HG03175 (cell line): Measurements from ENCODE around the gene SLC13A5.
"Not testable (repeated sequence)": the region's sequence is repeated elsewhere in the genome, so short reads cannot be mapped to it uniquely, and the experiment has no call there.

Source experiments
- ATAC-seq: cut with Tn5 transposase; IDR thresholded peaks from one replicate; pipeline ENCODE4 v1.9.1; 2021; ENCODE audit warnings: mild to moderate bottlenecking, moderate library complexity; ENCODE audit not compliant: unreplicated experiment

SLC13A5 gene

DNA sequence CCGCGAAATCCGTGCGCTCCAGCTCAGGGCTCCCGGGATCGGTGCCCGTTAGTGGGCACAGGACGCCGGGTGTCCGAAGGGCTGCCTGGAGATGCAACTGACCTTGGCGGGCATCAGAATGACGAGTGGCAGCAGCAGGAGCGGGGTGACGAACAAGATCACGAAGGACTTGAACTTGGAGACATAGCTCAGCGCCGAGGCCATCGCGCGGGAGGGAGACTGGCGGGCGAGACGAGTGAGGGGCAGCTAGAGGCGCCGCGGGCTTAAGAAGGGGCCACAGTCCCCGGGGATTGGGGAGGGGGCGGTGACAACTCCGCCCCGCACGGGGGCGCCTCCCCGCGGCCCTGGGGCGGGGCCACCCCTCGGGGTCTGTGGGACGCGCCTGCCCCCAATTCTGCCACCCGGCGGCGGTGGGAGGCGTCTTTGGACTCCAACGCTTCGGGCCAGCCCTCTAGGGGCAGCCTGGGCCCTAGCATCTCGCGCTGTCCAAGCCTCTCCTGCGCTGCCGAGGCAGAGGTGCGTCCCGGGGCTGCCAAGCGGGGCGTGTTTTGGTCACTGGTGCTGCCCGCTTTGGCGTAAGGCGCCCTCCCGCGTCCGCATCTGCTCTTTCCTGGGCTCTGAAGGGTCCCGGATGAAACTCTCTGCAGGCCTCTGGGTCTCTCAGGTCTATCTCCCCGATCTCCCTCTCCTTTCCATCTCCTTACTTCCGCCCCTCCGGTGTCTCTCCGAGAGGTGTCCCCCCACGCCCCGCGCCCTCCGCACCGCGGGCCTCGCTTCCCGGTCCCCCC, at the start of gene SLC13A5:
Gene SLC13A5, minus strand, starts transcription at position 240 of the 788 bp plus-strand sequence. Its CDS starts 36 bp downstream, at position 204.
- ATAC-seq, result no peak

DNA sequence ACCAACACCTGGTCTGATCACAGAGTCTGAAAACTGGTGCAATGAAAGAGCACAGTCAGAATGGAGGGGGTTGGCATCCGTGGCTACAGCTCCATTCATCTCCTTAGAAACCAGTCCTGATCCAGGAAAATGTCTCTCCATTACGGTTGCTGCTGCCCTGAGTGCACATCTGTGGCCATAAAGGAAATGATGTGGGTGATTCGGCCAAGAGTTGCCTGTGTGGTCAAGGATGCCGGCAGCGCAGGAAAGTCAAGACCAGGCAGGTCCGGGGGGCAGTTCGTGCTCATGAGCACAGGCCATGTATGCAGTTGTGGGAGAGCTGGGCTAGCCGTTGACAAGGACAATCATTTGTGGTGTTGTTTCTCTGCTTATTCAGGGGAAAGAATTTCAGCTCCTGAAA, 48.6 kb upstream of the SLC13A5 start:
- ATAC-seq, result no peak

DNA sequence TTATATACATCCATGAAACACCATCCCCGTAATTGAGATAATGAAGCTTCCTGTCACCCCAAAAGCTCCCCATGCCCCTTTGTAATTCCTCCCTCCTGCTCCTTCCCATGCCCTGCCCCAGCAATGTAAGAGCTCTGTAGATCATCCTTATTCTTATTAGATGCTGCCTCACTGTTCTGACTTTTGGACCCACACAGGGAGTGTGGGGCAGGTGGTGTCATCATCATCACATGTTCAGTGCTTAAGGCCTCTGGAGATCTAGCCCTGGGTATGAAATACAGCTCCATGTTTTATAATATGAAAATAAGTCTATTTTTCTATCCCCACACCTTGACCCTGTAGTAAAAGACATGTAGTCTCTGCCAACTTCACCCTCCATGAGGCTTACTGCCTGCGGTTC, 44.6 kb upstream of the SLC13A5 start:
- ATAC-seq, result no peak

DNA sequence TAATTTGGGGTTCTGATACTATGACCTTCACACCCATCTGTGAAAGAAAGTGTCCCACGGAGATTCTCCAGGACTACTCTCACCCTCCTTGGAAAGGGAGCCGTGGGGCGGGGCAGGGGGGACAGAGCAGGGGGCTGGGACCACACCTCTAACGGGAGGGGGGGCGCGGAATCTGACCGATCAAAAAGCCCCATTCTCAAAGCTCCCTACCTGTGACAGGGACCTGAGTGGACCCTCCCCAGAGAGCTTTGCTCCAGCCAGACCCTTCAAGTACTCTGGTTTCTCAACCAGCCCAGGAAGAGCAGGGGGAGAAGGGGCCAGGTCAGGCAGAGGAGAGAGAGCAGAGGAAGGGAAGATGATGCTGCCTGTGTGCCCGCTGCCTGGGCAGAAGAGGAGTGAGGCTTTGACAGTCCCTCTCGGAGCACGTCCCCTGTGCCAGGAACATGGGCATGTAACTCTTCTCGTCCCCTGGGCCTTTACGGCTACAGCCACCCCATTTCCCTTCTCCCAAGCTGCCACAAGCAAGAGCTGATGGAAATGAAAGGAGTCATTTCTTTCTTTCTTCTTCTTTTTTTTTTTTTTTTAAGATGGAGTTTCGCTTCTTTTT, 43.4 kb upstream of the SLC13A5 start:
- ATAC-seq, result peak; percentile 15

DNA sequence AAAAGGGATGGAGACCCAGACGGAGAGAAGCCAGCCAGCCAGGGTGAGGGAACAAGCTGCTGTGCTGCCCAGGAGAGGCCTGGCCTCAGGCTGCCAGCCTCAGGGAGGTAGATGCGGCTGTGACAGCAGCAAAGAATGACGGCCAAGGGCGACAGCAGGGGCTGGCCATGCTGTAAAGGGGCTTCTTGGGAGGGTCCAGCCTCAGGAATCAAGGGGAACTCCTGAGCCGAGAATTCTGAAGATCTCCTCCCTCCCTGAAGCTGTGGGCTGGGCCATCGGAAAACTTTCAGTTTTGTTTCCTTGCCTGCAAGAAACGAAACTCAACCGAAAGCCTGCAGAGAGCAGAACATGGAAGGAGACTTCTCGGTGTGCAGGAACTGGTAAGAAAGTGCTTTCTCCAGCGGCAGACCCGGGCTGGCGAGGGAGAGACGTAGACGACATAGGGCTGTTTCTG, 42.6 kb upstream of the SLC13A5 start, which contains the start of gene XAF1:
Gene XAF1, plus strand, starts transcription at position 316 of the 454 bp plus-strand sequence. Its CDS starts 33 bp downstream, at position 349.
- peak; percentile 72 for ATAC-seq

DNA sequence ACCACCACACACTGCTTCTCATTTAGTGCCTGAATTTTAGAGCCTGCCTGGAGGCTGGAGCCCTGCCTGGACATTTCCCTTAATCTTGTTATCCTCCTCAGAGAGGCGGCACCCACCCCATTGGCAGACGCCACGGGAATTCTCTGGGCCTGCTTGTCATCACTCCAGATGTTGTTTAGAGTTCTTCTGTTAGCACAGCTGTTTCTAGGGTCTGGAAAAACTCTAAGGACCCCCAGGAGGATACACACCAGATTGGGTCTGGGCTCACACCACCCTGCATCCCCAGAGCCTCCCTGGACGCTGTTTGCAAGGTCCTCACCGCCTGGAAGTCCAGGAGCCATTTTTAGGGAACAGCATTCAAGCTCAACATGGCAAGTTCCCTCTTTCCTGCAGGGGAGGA, 42.1 kb upstream of the SLC13A5 start:
- no peak for ATAC-seq

DNA sequence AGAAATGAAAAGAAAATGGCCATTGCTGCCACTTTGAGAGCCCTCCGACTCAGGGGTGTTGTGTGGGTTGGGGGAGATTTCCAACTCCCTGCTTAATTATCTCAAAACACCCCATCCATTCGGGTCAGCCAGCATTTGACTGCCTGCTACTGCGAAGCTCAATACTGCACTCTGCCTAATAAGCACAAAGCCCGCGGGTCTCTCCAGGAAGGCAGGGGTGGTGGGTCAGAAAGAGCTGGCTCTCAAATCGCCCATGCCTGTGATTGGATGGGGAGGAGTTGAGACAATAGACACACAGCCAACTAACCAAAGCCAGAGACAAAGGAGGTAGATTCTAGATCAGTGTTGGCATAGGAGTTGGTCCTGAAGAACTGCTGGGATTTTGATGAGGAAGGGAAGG, 40.4 kb upstream of the SLC13A5 start:
- ATAC-seq, result no peak

DNA sequence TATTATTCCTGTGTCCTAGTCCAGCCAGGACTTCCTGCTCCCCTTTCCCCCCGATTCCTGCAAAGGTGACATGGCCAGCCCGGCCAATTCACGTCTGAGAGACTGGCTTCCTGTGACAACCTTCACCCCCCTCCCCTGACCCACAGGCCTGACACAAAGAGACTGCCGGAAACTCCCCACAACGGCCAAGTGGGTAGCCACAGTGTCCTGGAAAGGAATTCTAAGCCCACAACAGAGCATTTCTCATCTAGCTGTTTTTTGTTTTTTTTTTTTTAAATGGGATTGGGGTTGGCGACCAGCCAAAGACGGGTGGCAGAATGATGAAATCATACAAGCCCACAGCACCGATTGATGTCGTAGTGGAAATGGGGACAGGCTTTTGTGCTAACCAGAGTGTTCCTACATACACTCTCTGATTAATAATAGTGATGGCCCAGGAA, 39.9 kb upstream of the SLC13A5 start:
- ATAC-seq, result no peak

DNA sequence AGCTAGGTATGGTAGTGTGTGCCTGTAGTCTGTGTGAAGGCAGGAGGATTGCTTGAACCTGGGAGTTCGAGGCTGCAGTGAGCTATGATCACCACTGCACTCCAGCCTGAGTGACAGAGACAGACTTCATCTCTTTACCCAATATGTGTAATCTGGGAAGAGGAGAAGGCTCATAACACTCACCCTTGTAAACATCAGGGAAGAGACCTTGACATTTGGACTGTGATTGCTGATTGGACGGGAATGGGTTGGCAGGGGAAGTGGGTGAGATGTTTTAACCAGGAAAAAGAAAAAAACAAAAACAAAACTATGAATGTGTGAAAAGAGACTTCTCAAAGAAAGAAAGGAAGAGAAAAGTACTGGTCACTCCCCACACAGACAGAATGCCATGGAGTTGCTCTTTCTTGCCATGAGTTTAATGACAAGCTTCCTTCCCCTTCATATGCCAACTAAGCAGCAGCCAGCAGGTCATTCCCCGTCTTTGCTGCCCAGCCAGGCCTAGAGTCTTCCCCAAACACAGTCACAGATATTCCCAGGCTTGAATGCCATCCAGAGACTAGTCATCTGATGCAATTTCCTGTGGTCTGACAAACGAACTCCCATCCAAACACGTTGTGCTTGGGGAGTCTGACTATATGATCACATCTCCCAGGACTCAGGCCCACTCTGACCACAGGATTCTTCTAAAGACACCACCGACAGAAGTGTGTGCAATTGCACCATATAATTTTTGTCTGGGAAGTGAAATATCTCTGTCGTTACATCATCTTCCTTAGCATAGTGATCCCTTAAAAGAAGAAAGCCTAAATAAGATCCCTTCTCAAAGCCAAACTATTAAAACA, 39.1 kb upstream of the SLC13A5 start:
- ATAC-seq, result no peak

DNA sequence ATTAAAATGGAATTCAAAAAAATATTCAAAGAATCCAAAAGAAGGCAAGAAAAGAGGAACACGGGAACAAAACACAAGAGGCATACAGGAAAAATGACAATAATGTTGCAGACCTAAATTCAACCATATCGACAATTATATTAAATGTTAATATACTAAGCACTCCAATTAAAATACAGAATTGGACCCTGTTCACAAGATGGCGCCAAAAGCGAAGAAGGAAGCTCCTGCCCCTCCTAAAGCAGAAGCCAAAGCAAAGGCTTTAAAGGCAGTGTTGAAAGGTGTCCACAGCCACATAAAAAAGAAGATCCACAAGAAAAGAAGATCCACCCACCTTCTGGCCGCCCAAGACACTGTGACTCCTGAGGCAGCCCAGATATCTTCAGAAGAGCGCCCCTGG, 36.4 kb upstream of the SLC13A5 start:
- ATAC-seq, result no peak

DNA sequence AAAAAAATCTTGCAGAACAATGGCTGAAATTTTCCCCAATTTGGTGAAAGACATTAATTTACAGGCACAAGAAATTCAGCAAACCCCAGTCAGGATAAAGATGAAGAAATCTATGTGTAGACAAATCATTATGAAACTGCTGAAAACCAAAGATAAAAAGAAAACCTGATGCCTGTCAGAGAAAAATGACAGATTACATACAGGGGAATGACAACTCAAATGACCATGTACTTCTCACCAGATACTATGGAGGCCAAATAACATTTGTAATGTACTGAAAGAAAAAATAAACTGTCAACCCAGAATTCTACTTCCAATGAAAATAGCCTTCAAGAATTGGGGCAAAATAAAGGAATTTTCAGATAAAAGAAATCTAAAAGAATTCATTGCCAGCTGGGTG, 35.4 kb upstream of the SLC13A5 start:
- ATAC-seq, result no peak

DNA sequence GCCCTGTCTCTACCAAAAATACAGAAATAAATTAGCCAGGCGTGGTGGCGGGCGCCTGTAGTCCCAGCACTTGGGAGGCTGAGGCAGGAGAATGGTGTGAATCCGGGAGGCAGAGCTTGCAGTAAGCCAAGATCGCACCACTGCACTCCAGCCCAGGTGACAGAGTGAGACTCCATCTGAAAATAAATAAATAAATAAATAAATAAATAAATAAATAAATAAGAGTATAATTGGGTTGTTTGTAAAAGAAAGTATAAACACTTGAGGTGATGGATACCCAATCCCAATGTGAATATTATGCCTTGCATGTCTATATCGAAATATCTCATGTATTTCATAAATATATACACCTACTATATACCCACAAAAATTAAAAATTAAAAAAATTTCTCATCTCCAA, 33.5 kb upstream of the SLC13A5 start:
- not testable (repeated sequence) for ATAC-seq

DNA sequence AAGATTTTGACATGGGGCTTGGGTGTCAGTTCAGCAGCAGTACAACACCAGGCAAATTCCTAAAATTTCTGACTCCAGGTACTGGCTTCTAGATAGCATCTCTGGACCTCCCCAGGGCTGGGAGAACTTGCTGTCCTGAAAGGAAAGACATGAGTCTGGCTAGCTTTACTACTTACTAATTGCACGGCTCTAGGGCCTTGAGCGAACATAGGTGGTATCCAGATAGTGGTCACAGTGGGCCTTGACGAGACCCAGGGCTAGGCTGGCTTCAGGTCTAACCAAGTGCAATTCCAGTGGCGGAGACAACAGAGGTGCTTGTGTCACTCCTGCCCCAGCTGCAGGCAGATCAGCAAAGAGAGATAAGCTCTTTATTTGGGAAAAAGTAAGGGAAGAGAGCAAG, 16.4 kb upstream of the SLC13A5 start:
- ATAC-seq, result no peak

DNA sequence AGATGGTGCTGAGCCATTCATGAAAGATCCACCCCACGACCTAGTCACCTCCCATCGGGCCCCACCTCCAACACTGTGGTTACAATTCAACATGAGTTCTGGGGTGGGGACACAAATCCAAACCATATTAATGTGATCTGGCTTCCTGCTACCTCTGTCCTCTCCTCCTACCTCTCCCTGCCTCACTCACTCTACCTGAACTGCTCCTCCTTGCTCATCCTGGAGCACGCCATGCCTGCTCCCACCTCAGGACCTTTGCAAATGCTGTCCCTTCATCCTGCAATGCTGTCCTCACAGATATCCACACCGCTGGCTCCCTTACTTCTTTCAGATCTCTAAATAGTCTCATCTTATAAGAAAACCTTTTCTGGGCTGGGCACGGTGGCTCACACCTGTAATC, 10.8 kb upstream of the SLC13A5 start:
- no peak for ATAC-seq

DNA sequence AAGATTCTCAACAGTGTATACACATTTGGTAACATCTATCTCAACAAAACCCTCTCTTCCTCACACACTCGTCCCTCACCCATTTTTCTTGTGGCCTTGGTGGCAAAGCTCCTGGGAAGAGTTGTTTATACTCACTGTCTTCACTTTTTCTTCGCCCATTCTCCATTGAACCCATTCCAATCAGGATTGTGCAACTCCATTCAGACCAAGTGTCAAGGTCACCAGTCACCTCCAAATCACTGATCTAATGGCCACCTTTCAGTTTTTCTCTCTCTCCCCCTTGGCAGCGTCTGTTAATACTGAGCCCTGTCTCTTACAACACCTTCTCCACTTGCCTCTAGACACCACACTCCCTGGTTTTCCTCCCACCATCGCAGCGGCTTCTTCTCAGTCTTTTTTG, 8.6 kb upstream of the SLC13A5 start:
- no peak for ATAC-seq

DNA sequence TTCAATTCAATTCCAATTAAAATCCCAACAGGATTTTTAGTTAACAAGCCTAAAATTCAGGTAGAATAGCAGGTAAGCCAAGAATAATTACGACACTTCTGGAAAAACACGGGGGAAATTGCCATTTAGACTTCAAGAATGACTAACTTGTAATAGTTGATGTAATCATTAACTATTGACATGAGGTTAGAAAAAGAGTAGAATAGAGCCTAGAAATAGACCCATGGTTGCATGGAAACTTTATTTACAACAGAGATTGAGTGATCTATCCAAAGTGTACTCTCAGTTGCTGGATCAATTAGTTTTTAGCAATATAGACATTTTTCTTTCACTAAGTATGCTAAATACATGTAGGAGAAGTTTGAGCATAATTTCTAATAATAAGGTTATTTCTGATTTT, 3.6 kb upstream of the SLC13A5 start:
- no peak for ATAC-seq

DNA sequence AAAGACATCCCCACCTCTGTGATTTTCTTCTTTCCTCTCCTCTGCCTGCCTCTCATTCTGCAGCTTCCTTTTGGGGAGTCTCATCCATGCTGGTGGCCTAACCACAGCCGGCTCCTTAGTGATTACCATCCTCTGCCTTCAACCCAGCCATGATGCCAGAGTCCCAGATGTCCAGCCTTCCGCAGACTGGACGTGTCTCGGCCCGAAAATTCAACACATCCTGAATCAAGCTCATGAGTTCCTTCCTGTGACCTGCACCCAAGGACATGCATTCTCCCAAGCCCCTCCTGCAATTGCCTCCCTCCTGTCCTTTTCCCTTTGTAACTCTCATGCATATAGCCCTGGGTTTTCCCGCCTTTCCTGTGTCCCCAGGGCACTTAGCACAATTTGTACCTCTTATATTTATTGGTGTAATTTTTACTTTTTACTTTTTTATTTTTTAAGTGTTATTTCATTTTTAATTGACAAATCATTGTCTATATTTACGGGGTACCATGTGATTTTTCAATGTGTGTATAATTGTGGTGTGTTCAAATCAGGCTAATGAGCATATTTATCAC, 1.2 kb upstream of the SLC13A5 start:
- ATAC-seq, result no peak

DNA sequence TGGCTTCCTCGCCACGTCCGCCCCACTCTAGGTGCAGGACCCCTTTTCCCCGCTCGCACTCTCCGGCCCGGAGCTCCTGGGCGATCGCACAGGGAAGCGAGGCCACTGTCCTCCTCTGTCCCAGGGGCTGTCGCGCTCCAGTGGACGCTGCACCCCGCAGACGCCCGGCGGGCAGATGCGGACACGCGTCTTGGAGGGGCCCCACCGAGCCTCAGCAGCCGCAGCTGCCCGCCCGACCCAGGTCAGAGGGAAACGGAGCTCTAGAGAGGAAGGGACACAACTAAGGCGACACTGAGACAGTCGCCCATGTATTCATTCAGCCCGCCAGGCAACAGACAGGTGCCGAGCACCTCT, 726 bp upstream of the SLC13A5 start:
- ATAC-seq, result no peak

DNA sequence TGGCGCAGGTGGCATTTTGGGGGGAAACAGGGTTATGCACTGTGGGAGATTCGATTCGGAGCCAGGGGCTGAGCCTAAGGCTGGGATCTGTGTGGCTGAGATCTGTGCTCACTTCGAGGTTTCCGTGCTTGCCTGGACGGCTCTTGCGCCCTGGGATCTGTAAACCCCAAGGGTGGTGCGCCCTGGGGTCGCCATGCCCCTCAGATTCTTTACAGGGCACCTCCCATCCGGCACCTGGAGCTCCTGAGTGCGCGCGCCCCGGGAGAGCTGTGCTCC, 377 bp downstream of the SLC13A5 start:
- ATAC-seq, result no peak

DNA sequence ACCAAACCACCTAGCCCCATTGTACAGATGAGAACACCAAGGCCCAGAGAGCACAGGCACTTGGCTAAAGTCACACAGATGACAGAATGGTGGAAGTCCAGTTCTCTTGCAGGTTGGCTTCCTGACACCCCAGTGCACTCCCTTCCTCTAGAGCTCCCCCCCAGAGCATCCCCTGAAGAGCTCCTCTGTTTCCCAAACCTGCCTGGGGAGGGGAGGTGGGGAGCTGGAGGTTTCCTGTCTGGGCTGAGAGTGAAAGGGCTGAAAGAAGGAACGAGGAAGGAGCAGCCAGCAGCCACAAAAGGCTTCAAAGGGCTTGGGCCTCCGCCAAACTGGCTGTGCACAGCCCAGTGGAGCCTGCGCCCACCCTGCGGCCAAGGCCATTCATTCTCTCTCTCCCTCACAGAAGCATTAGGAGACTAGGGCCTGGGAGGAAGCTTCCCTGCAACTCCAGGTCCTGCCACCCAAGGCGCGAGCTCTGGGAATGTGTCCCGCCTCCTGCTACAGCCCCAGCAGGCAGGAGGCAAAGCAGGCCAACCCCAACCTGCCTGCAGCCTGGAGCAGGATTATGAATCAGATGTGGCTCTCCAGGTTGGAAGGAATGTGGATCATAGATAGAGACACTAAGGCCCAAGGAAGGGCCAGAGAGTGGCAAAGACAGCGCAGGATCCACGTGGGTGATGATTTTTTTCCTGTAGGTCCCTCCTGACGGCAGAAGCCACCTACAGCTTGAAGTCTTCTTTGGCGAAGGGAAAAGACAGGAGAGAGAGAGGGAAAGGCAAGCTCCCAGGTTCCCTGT, 913 bp downstream of the SLC13A5 start:
- ATAC-seq, result no peak

DNA sequence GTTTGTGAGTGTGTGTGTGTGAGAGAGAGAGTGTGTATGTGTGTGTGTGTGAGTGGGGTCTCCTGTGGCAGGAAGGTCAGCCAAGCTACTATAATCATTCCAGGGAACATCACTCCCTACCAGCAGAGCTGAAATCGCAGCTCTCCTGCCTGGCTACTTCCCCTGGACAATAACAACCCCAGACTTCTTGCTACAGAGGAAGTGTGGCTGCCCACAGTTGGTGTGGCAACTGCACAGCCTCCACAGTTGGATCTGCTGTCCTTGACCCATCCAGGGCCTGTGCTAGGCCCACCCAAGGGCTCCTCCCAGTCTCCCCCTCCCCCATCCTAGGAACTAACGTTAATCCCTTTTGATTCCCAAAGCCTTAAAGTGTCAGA, 1.5 kb downstream of the SLC13A5 start:
- no peak for ATAC-seq
